GM23248 (cell line): ENCODE results near the gene PGBD5. TPM values are rescaled to one million over a fixed set of nuclear protein-coding genes. Genes with fewer than 3 reads are reported as not detected.
"Not testable (repeated sequence)": the region's sequence is repeated elsewhere in the genome, so short reads cannot be mapped to it uniquely, and the experiment has no call there.

Experiments used
- DNase-seq: peaks from one replicate; pipeline ENCODE4 v3.0.0-alpha.2; 2015
- H2AFZ ChIP-seq: fragments of 200-600 bp; sonication (generic); 2 replicates; pipeline ENCODE4 v1.6.1; 2016; ENCODE audit warnings: antibody characterized with exemption
- H3F3A ChIP-seq: fragments of 200-600 bp; sonication (generic); 2 replicates; pipeline ENCODE4 v1.6.1; 2016; ENCODE audit warnings: mild to moderate bottlenecking, antibody characterized with exemption, mixed run types; ENCODE audit not compliant: insufficient read depth
- H3K27ac ChIP-seq: fragments of 200-600 bp; sonication (generic); 2 replicates; pipeline ENCODE4 v1.5.1; 2016; ENCODE audit warnings: mild to moderate bottlenecking
- H3K27me3 ChIP-seq: fragments of 200-600 bp; sonication (generic); replicated peaks from 2 replicates; pipeline ENCODE4 v1.6.1; 2016; ENCODE audit warnings: mild to moderate bottlenecking; ENCODE audit not compliant: insufficient read depth
- H3K36me3 ChIP-seq: fragments of 200-600 bp; sonication (generic); 2 replicates; pipeline ENCODE4 v1.6.1; 2016; ENCODE audit warnings: low read depth, mild to moderate bottlenecking
- H3K4me1 ChIP-seq: fragments of 200-600 bp; sonication (generic); 2 replicates; pipeline ENCODE4 v1.6.1; 2016; ENCODE audit warnings: mild to moderate bottlenecking; ENCODE audit not compliant: insufficient read depth
- H3K4me2 ChIP-seq: fragments of 200-600 bp; sonication (generic); one replicate; pipeline ENCODE4 v1.6.1; 2016; ENCODE audit warnings: mild to moderate bottlenecking; ENCODE audit not compliant: unreplicated experiment
- H3K4me3 ChIP-seq: fragments of 200-600 bp; sonication (generic); 2 replicates; pipeline ENCODE4 v1.5.1; 2016; ENCODE audit warnings: mild to moderate bottlenecking
- H3K79me2 ChIP-seq: fragments of 200-600 bp; sonication (generic); 2 replicates; pipeline ENCODE4 v1.6.1; 2016; ENCODE audit warnings: mild to moderate bottlenecking; ENCODE audit not compliant: insufficient read depth
- H3K9ac ChIP-seq: fragments of 200-600 bp; sonication (generic); 2 replicates; pipeline ENCODE4 v1.6.1; 2016; ENCODE audit warnings: mild to moderate bottlenecking
- H3K9me2 ChIP-seq: fragments of 200-600 bp; sonication (generic); 2 replicates; pipeline ENCODE4 v1.6.1; 2016; ENCODE audit warnings: mixed run types, mild to moderate bottlenecking, moderate library complexity; ENCODE audit not compliant: insufficient read depth
- H3K9me3 ChIP-seq: fragments of 200-600 bp; sonication (generic); one replicate; pipeline ENCODE4 v1.6.1; 2017; ENCODE audit warnings: low read depth
- H4K20me1 ChIP-seq: fragments of 200-600 bp; sonication (generic); 2 replicates; pipeline ENCODE4 v1.6.0; 2016; ENCODE audit not compliant: insufficient read depth
- EZH2 ChIP-seq: fragments of 200-600 bp; sonication (generic); IDR thresholded peaks from 2 replicates; pipeline ENCODE4 v1.6.1; 2018; ENCODE audit warnings: antibody characterized with exemption, mild to moderate bottlenecking; ENCODE audit not compliant: insufficient read depth, poor library complexity, severe bottlenecking
- EZH2phosphoT487 ChIP-seq: fragments of 200-600 bp; sonication (generic); IDR thresholded peaks from 2 replicates; pipeline ENCODE4 v1.6.1; 2018; ENCODE audit warnings: antibody characterized with exemption, moderate library complexity, mild to moderate bottlenecking, low read depth; ENCODE audit not compliant: insufficient read depth
- WGBS, 2 experiments: methylation state at CpG; one replicate each; pipeline ENCODE4 v1.1.6; 2015 to 2017; ENCODE audit warnings: low lambda C conversion rate in 2 of 2, low coverage in 1 of 2; ENCODE audit errors: missing lambda C conversion rate in 2 of 2; 5-methylcytosine and 5-hydroxymethylcytosine counted together
- in situ Hi-C: fragments of 300-500 bp; cut with MboI; formaldehyde crosslinking; loops from 2 replicates; pipeline ENCODE4 v1.15.0; 2020
- polyA plus RNA-seq: library from polyadenylated mRNA; unstranded; fragments of >200 nt; fragmentation: Nextera tagmentation; extraction: Ambion mirVana; gene quantifications from 2 replicates; pipeline ENCODE4 v1.2.1, GENCODE V29; 2016
- total RNA-seq: library from RNA; depleted of rRNA; stranded (reverse); fragments of >200 nt; shearing (Covaris generic); gene quantifications from 2 replicates; pipeline ENCODE4 v1.2.3, GENCODE V29; 2014

PGBD5 gene
- total and polyA plus RNA-seq, 2 experiments from 2014 or later = 0.23 to 0.32 TPM

DNA sequence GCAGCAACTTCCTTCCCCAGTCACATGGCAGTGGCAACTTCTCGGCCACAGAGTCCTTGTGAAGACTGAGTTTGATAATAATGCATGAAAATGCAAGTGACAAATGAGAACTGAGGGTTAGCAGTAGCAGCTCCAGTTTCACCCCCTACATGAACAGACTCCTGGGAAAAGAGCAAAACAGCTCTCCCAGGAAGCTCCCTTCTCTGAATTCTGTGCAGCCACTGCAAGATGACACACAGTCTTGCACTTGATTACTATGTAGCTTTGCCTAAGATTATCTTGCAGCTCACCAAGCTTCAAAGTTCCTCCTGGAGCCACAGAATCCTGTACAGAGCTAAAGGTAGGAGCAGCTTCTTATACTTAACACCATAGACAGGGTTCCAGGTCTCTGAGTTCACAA lies 4.7 kb downstream of the PGBD5 start:
- no peak overlapping the region for H3K27ac ChIP-seq
- no peak for DNase-seq
- H3K79me2 ChIP-seq = no peaks in the 10 kb centered on the region
- H3K4me1 ChIP-seq = no peaks in the 10 kb centered on the region
- TF ChIP-seq EZH2 (no peak), EZH2phosphoT487 (no peak)
- in situ Hi-C loops = no loop called here
- WGBS, 2 experiments = 39 to 62% methylated on average over 1 of the region's 1 CpG
- no peak overlapping the region for H2AFZ ChIP-seq
- H4K20me1 ChIP-seq = no peaks in the 10 kb centered on the region
- no peak overlapping the region for H3K4me2 ChIP-seq
- H3K9ac ChIP-seq = no peak overlapping the region
- H3K27me3 ChIP-seq = peaks cover 22% of the 10 kb centered on the region
- no peaks in the 10 kb centered on the region for H3K9me2 ChIP-seq
- H3F3A ChIP-seq = no peaks in the 10 kb centered on the region
- no peaks in the 10 kb centered on the region for H3K9me3 ChIP-seq
- no peak overlapping the region for H3K4me3 ChIP-seq
- H3K36me3 ChIP-seq = no peaks in the 10 kb centered on the region

DNA sequence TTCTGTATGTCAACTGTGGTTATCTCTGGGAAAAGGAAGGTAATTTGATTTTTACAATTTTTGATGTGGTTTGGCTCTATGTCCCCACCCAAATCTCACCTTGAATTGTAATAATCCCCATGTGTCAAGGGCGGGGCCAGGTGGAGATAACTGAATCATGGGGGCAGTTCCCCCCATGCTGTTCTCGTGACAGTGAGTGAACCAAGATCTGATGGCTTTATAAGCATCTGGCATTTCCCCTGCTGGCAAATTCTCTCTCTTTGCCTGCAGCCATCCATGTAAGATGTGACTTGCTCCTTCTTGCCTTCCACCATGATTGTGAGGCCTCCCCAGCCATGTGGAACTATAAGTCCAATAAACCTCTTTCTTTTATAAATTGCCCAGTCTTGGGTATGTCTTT lies 5.8 kb downstream of the PGBD5 start:
- H3K9me2 ChIP-seq, H3K79me2 ChIP-seq, H3K9me3 ChIP-seq, DNase-seq, H4K20me1 ChIP-seq, H3K9ac ChIP-seq, H3F3A ChIP-seq, H2AFZ ChIP-seq, H3K4me3 ChIP-seq, H3K27ac ChIP-seq, in situ Hi-C loops, H3K4me1 ChIP-seq, H3K36me3 ChIP-seq, H3K4me2 ChIP-seq: not testable (repeated sequence)
- peaks cover 22% of the 10 kb centered on the region for H3K27me3 ChIP-seq
- 20 to 29% methylated on average over 2 of the region's 2 CpGs for WGBS, 2 experiments

DNA sequence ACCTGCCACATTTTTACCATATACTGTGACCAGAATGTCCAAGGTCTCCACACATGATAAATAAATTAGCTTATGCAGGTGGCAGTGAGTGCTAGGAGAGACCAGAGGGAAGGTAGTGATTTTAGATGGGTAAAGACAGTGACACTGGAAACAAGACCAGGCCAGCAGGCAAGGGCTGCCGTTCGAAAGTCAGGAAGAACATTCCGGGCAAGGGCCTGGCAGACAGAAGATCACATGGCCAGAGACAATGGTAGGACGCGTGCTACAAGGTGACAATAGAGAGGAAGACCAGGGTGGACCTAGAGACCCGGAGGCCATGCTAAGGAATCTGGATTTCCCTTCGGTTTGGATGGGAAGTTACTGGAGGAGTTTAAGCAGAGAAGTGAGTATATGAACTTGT lies 9.7 kb downstream of the PGBD5 start:
- 58 to 60% methylated on average over 7 of the region's 7 CpGs for WGBS, 2 experiments

DNA sequence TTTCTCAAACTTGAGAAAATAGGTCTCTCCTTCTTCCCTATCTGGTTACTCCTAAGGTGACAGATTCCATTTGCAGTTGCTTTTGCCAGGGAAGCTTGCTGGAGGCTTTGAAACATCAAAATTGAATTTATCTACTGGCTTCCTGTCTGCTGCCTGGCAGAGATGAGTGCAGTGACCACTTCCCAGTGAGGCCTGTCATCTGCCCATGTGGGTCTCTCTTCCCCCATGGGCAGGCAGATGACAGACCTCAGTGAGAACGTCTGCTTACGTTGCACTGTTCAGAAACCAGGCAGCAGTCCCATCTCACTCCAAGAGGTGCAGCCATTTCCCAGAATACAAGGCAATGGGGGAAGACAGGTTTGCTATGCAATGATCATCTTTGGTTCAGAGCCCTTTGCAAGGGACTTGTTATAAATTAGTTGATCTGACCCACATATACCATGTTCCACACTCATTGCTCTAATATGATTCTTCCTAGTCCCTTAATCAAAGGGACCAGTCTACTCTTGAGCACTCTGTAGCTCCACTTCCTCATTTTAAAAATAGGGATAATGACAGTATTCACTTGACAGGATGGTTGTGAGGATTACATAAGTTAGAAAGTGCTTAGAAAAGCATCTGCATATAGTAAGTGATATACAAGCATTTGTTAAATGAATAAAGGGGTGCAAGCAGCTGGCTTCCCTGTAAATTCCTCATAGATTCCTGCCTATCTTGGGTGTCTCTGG lies 10.6 kb downstream of the PGBD5 start:
- 13 to 43% methylated on average over 2 of the region's 2 CpGs for WGBS, 2 experiments
- Histone ChIP-seq H3K9me2 (no peaks in the 10 kb centered on the region), H3K9ac (no peak overlapping the region), H2AFZ (no peak overlapping the region), H3F3A (no peaks in the 10 kb centered on the region), H3K4me3 (no peak overlapping the region), H3K4me1 (no peaks in the 10 kb centered on the region), H3K79me2 (no peaks in the 10 kb centered on the region), H3K27ac (no peak overlapping the region), H3K9me3 (no peaks in the 10 kb centered on the region), H3K36me3 (no peaks in the 10 kb centered on the region), H4K20me1 (no peaks in the 10 kb centered on the region), H3K27me3 (no peaks in the 10 kb centered on the region), H3K4me2 (no peak overlapping the region)
- in situ Hi-C loops = no loop called here
- no peak for TF ChIP-seq EZH2
- TF ChIP-seq EZH2phosphoT487 = no peak
- no peak for DNase-seq

More for the DNA sequence above, 9.7 kb downstream of the PGBD5 start:
- Histone ChIP-seq H2AFZ (no peak overlapping the region), H3K9me2 (no peaks in the 10 kb centered on the region), H3K79me2 (no peaks in the 10 kb centered on the region), H3K27me3 (no peaks in the 10 kb centered on the region), H3K4me1 (no peaks in the 10 kb centered on the region), H3K4me3 (no peak overlapping the region), H3K36me3 (no peaks in the 10 kb centered on the region), H3K9ac (no peak overlapping the region), H4K20me1 (no peaks in the 10 kb centered on the region), H3K27ac (no peak overlapping the region), H3F3A (no peaks in the 10 kb centered on the region), H3K4me2 (no peak overlapping the region), H3K9me3 (no peaks in the 10 kb centered on the region)
- TF ChIP-seq EZH2phosphoT487 = no peak
- TF ChIP-seq EZH2 = no peak
- DNase-seq = no peak
- in situ Hi-C loops = no loop called here

DNA sequence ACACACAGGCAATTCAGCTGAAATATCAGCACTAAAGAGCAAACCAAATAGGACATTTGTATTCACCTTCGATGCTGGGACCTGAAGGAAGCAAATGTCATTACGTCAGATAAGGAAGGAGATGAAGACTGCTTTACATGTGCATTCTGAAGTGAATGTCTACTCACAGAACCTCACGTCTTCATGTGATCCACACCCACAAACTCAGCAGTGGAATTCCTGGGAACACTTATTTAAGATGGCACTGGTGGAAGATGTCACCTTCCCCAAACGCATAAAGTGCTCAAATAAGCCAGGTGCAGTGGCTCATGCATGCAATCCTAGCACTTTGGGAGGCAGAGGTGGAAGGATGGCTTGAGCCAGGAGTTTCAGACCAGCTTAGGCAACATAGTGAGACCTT lies 11.4 kb downstream of the PGBD5 start:
- H3K36me3 ChIP-seq = no peaks in the 10 kb centered on the region
- 25 to 35% methylated on average over 4 of the region's 4 CpGs for WGBS, 2 experiments

More for the DNA sequence above, 11.4 kb downstream of the PGBD5 start:
- no peak for DNase-seq
- no peak overlapping the region for H3K27ac ChIP-seq
- no peak overlapping the region for H3K4me2 ChIP-seq
- no peaks in the 10 kb centered on the region for H3K9me2 ChIP-seq
- H3K79me2 ChIP-seq = no peaks in the 10 kb centered on the region
- in situ Hi-C loops = no loop called here
- H3K27me3 ChIP-seq = peaks cover 6% of the 10 kb centered on the region; the same call in 1 of the 2 replicates
- no peak for TF ChIP-seq EZH2
- no peak for TF ChIP-seq EZH2phosphoT487
- H3K9me3 ChIP-seq = no peaks in the 10 kb centered on the region
- H3K4me1 ChIP-seq = no peaks in the 10 kb centered on the region
- H3K9ac ChIP-seq = no peak overlapping the region
- no peak overlapping the region for H3K4me3 ChIP-seq
- H2AFZ ChIP-seq = no peak overlapping the region
- H3F3A ChIP-seq = no peaks in the 10 kb centered on the region
- H4K20me1 ChIP-seq = no peaks in the 10 kb centered on the region
